ENCODE results near the gene ITPR2.

GRCh38 chr12:26736563-26737486 is 96.2 kb downstream of the ITPR2 start:
- no peak for TF ChIP-seq POLR2AphosphoS5 (IDR thresholded peaks at IDR 0.05; ENCODE audit: low read depth, low read length)
- TF ChIP-seq CTCF (IDR thresholded peaks at IDR 0.05), result no peak
